ENCODE measurements around the gene AGK.

DNA sequence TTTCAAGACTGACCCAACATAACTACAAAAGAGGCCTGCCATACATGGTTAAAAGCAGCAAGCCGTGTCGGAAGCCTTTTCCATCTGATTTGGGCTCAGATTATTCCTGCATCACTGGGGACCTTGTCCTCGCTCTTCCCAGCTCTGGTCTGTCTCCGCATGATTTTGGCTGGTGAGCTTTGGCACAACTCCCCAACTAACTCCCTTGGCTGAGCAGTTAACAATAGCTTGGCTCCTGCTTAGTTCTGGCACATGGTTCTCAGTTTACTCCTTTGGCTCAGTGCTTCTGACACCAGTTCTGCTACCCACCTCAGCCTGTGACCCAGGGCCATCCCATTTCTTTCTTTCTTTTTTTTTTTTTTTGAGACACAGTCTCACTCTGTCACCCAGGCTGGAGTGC, 17.0 kb downstream of the AGK start:
- TF ChIP-seq, protein P1, sequence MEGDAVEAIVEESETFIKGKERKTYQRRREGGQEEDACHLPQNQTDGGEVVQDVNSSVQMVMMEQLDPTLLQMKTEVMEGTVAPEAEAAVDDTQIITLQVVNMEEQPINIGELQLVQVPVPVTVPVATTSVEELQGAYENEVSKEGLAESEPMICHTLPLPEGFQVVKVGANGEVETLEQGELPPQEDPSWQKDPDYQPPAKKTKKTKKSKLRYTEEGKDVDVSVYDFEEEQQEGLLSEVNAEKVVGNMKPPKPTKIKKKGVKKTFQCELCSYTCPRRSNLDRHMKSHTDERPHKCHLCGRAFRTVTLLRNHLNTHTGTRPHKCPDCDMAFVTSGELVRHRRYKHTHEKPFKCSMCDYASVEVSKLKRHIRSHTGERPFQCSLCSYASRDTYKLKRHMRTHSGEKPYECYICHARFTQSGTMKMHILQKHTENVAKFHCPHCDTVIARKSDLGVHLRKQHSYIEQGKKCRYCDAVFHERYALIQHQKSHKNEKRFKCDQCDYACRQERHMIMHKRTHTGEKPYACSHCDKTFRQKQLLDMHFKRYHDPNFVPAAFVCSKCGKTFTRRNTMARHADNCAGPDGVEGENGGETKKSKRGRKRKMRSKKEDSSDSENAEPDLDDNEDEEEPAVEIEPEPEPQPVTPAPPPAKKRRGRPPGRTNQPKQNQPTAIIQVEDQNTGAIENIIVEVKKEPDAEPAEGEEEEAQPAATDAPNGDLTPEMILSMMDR (IDR thresholded peaks at IDR 0.05), result no peak
- no peak for TF ChIP-seq POLR2A (IDR thresholded peaks at IDR 0.05)

All from lower leg skin (tissue), 3 donors.